Glutamatergic neuron (in vitro differentiated cells): ENCODE measurements around the gene ADARB1. TPM values are rescaled to one million over a fixed set of nuclear protein-coding genes. Genes with fewer than 3 reads are reported as not detected.

Experiments
- DNase-seq: peaks from one replicate; pipeline ENCODE4 v3.0.0; 2022
- H3K27ac Mint-ChIP-seq: one replicate; pipeline ENCODE4 v1.8.0; 2020; ENCODE audit warnings: mild to moderate bottlenecking, mixed read lengths, inconsistent platforms; ENCODE audit not compliant: unreplicated experiment
- H3K27me3 Mint-ChIP-seq: one replicate; pipeline ENCODE4 v1.8.0; 2020; ENCODE audit warnings: mild to moderate bottlenecking, moderate library complexity, mixed read lengths, inconsistent platforms; ENCODE audit not compliant: unreplicated experiment
- H3K36me3 Mint-ChIP-seq: one replicate; pipeline ENCODE4 v1.8.0; 2020; ENCODE audit warnings: mild to moderate bottlenecking, mixed read lengths, inconsistent platforms; ENCODE audit not compliant: unreplicated experiment
- H3K4me1 Mint-ChIP-seq: one replicate; pipeline ENCODE4 v1.8.0; 2020; ENCODE audit warnings: mild to moderate bottlenecking, low read depth, mixed read lengths, inconsistent platforms; ENCODE audit not compliant: unreplicated experiment
- H3K4me3 Mint-ChIP-seq: one replicate; pipeline ENCODE4 v1.8.0; 2020; ENCODE audit warnings: mild to moderate bottlenecking, mixed read lengths, inconsistent platforms; ENCODE audit not compliant: unreplicated experiment
- H3K9me3 Mint-ChIP-seq: one replicate; pipeline ENCODE4 v1.8.0; 2020; ENCODE audit warnings: mild to moderate bottlenecking, moderate library complexity, mixed read lengths, inconsistent platforms; ENCODE audit not compliant: unreplicated experiment
- CTCF ChIP-seq: fragments of 200-600 bp; sonication (generic); IDR thresholded peaks from one replicate; pipeline ENCODE4 v1.5.0; 2021; ENCODE audit not compliant: partially characterized antibody, unreplicated experiment
- total RNA-seq: library from RNA; stranded (reverse); fragmentation: NEBNext Ultra II Directional; extraction: Animal tissue kit (Norgen Biotek cat#: 25700); gene quantifications from one replicate; pipeline ENCODE4 v1.2.1, GENCODE V29; 2021; ENCODE audit not compliant: unreplicated experiment

The ADARB1 gene
- total RNA-seq, 1 donor from 2014 or later = 49.2 TPM

GRCh38 chr21:45162809-45163208 lies 88.4 kb downstream of the ADARB1 start:
- no peaks in the 10 kb centered on the region for H3K27me3 Mint-ChIP-seq
- H3K4me1 Mint-ChIP-seq = peaks cover 23% of the 10 kb centered on the region
- DNase-seq = no peak
- H3K27ac Mint-ChIP-seq = no peak overlapping the region
- peaks cover 5% of the 10 kb centered on the region for H3K36me3 Mint-ChIP-seq
- peaks cover 6% of the 10 kb centered on the region for H3K9me3 Mint-ChIP-seq
- TF ChIP-seq CTCF = no peak
- no peak overlapping the region for H3K4me3 Mint-ChIP-seq

GRCh38 chr21:45163413-45164123 lies 89.2 kb downstream of the ADARB1 start:
- no peak for TF ChIP-seq CTCF
- H3K27me3 Mint-ChIP-seq = no peaks in the 10 kb centered on the region
- peaks cover 24% of the 10 kb centered on the region for H3K4me1 Mint-ChIP-seq
- no peak overlapping the region for H3K4me3 Mint-ChIP-seq
- no peak overlapping the region for H3K27ac Mint-ChIP-seq
- peaks cover 6% of the 10 kb centered on the region for H3K9me3 Mint-ChIP-seq
- H3K36me3 Mint-ChIP-seq = peaks cover 5% of the 10 kb centered on the region
- no peak for DNase-seq

- no peak for TF ChIP-seq CTCF
- Mint-ChIP-seq H3K4me3 (no peak overlapping the region), H3K27me3 (no peaks in the 10 kb centered on the region), H3K27ac (no peak overlapping the region), H3K9me3 (peaks cover 7% of the 10 kb centered on the region), H3K36me3 (peaks cover 5% of the 10 kb centered on the region), H3K4me1 (peaks cover 24% of the 10 kb centered on the region)
- DNase-seq = no peak
These were observed 89.7 kb downstream of the ADARB1 start for GRCh38 chr21:45164124-45164511.

GRCh38 chr21:45164838-45165237 lies 90.5 kb downstream of the ADARB1 start:
- Mint-ChIP-seq H3K4me3 (no peak overlapping the region), H3K36me3 (peaks cover 5% of the 10 kb centered on the region), H3K4me1 (peaks cover 29% of the 10 kb centered on the region), H3K9me3 (peaks cover 9% of the 10 kb centered on the region), H3K27ac (no peak overlapping the region), H3K27me3 (no peaks in the 10 kb centered on the region)
- no peak for DNase-seq
- TF ChIP-seq CTCF = no peak

- Mint-ChIP-seq H3K4me1 (peaks cover 22% of the 10 kb centered on the region), H3K4me3 (no peak overlapping the region), H3K27me3 (peaks cover 3% of the 10 kb centered on the region), H3K9me3 (peaks cover 8% of the 10 kb centered on the region), H3K36me3 (peaks cover 5% of the 10 kb centered on the region), H3K27ac (no peak overlapping the region)
- DNase-seq = no peak
- no peak for TF ChIP-seq CTCF
These were observed 92.6 kb downstream of the ADARB1 start for GRCh38 chr21:45166931-45167330.
